ENCODE measurements around the gene SEMA4C. TPM values are rescaled to one million over a fixed set of nuclear protein-coding genes. Genes with fewer than 3 reads are reported as not detected.

SEMA4C gene
- total RNA-seq, 1 donor from 2014 or later, result 24.8 TPM

DNA sequence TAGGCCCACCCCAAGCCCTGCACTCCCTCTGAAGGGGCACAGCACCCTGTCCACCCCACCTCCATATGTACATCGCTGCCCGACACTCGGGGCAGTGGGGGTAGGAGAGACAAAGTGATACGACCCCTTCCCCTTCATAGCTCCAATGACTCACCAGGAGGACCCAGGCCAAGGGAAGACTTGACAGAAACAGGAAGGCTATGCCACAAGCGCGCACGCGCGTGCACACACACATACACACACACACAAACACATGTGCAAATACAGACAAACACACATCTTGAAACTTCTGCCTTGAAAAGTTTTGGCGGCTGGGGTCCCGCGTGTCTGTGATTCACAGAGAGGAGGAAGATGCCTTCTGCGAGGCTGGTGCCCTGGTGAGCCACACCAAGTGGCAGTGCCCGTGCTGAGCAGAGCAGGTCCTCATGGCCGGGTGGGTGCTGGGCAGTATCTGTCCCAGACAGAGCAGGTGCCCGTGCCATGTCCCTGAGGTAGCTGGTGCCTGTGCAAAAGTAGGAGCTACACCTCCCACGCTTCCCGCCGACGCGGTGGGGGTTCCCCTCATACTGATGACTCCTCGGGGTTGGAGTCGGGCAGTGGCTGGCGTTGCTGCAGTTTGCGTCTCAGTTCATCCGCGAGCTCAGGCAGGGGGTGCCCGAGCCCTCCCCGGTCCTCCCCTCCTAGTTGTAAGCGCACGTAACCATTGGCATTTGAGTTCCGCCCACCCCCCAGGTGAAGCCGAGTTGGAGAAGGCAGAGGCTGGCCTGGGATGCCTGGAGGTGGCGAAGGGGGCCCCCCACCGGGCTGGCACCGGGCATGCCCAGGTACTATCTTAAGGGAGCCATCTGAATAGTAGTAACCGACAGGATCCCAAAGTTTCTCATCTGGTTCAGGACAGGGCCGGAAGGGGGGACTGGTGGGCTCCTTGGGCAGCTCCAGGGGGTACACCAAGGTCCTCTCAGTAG lies 9.5 kb downstream of the SEMA4C start:
- H3K4me3 Mint-ChIP-seq (ENCODE audit: unreplicated experiment), result no peak overlapping the region
- no peaks in the 10 kb centered on the region for H3K9me3 Mint-ChIP-seq (ENCODE audit: low read depth)
- H3K27ac Mint-ChIP-seq (ENCODE audit: unreplicated experiment), result peak overlapping the region; percentile 14
- TF ChIP-seq, protein P1, sequence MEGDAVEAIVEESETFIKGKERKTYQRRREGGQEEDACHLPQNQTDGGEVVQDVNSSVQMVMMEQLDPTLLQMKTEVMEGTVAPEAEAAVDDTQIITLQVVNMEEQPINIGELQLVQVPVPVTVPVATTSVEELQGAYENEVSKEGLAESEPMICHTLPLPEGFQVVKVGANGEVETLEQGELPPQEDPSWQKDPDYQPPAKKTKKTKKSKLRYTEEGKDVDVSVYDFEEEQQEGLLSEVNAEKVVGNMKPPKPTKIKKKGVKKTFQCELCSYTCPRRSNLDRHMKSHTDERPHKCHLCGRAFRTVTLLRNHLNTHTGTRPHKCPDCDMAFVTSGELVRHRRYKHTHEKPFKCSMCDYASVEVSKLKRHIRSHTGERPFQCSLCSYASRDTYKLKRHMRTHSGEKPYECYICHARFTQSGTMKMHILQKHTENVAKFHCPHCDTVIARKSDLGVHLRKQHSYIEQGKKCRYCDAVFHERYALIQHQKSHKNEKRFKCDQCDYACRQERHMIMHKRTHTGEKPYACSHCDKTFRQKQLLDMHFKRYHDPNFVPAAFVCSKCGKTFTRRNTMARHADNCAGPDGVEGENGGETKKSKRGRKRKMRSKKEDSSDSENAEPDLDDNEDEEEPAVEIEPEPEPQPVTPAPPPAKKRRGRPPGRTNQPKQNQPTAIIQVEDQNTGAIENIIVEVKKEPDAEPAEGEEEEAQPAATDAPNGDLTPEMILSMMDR (IDR thresholded peaks at IDR 0.05), result no peak
- peaks cover 30% of the 10 kb centered on the region for H3K4me1 Mint-ChIP-seq (ENCODE audit: low read depth)
- no peaks in the 10 kb centered on the region for H3K27me3 Mint-ChIP-seq (ENCODE audit: low read depth)
- H3K36me3 Mint-ChIP-seq (ENCODE audit: low read depth), result peaks cover 17% of the 10 kb centered on the region
- no peak for DNase-seq (ENCODE audit: low spot score)

DNA sequence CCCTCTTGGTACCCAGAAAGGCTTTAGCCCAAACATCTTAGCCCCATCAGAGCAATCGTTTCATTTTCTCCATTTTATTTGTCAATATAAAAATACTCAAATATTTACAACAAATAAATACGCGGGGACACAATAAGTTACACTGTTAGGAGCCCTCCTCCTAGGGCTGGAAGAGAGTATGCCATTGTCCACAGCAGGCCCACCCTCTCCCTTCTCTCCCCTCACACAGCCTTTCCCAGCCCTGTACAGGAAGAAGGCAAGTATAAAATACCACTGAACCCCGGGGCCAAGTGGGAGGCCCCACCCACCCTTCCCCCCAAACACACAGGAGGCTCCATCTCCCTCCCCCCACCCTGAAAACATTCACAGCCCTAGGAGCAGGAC lies 10.2 kb downstream of the SEMA4C start:
- TF ChIP-seq, protein P1 (IDR thresholded peaks at IDR 0.05), result no peak
- Mint-ChIP-seq H3K4me1 (ENCODE audit: low read depth) (peaks cover 30% of the 10 kb centered on the region), H3K4me3 (ENCODE audit: unreplicated experiment) (peak overlapping the region; percentile 72), H3K27ac (ENCODE audit: unreplicated experiment) (peak overlapping the region; percentile 83), H3K9me3 (ENCODE audit: low read depth) (no peaks in the 10 kb centered on the region), H3K36me3 (ENCODE audit: low read depth) (peaks cover 17% of the 10 kb centered on the region), H3K27me3 (ENCODE audit: low read depth) (no peaks in the 10 kb centered on the region)
- no peak for DNase-seq (ENCODE audit: low spot score)

DNA sequence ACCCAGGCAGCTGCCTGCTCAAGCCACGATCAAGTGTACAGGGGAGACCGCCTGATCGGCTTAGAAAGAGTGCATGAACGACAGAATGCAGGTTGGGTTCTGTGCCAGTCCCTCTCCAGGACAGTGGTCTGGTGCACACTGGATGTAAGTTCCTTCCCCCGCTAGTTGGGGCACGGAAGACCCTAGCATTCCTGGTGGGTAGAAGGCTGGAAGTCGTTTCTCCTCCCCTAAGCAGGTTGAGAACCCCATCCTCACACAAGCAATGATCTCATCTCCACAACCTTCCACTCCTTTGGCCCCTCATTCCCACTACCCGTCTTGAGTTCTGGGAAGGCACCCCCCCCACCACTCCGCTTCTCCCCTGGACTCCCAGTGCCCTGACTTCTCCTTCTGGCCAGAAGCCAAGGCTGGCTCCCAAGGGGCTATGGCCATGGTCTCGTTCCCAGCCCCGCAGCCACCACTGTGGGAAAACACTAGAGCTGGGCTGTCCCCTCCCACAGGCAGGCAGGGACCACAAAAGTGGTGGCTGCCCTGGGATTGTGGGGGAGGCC lies 10.7 kb downstream of the SEMA4C start:
- DNase-seq (ENCODE audit: low spot score), result no peak
- TF ChIP-seq, protein P1 (IDR thresholded peaks at IDR 0.05), result no peak
- peaks cover 17% of the 10 kb centered on the region for H3K36me3 Mint-ChIP-seq (ENCODE audit: low read depth)
- peak overlapping the region; percentile 83 for H3K27ac Mint-ChIP-seq (ENCODE audit: unreplicated experiment)
- H3K27me3 Mint-ChIP-seq (ENCODE audit: low read depth), result no peaks in the 10 kb centered on the region
- no peaks in the 10 kb centered on the region for H3K9me3 Mint-ChIP-seq (ENCODE audit: low read depth)
- H3K4me1 Mint-ChIP-seq (ENCODE audit: low read depth), result peaks cover 30% of the 10 kb centered on the region
- H3K4me3 Mint-ChIP-seq (ENCODE audit: unreplicated experiment), result peak overlapping the region; percentile 72

GRCh38 chr2:96857667-96858372 lies 12.1 kb downstream of the SEMA4C start, which contains the start of gene ANKRD39:
TSS of gene ANKRD39 (minus strand) at chr2:96858016. CDS start at chr2:96857987, 29 bp downstream.
- Mint-ChIP-seq H3K4me3 (ENCODE audit: unreplicated experiment) (peak within 1 kb of the TSS; percentile 81), H3K4me1 (ENCODE audit: low read depth) (peaks cover 30% of the 10 kb centered on the region), H3K27ac (ENCODE audit: unreplicated experiment) (peak within 1 kb of the TSS; percentile 83), H3K27me3 (ENCODE audit: low read depth) (no peaks in the 10 kb centered on the region), H3K36me3 (ENCODE audit: low read depth) (peaks cover 14% of the 10 kb centered on the region), H3K9me3 (ENCODE audit: low read depth) (no peaks in the 10 kb centered on the region)
- TF ChIP-seq, protein P1 (IDR thresholded peaks at IDR 0.05), result peak; percentile 84
- peak; percentile 97 for DNase-seq (ENCODE audit: low spot score)

Data from chondrocyte (in vitro differentiated cells).